ENCODE results near the gene GGCX.
"Not testable (repeated sequence)": the region's sequence is repeated elsewhere in the genome, so short reads cannot be mapped to it uniquely, and the experiment has no call there.

GGCX gene

DNA sequence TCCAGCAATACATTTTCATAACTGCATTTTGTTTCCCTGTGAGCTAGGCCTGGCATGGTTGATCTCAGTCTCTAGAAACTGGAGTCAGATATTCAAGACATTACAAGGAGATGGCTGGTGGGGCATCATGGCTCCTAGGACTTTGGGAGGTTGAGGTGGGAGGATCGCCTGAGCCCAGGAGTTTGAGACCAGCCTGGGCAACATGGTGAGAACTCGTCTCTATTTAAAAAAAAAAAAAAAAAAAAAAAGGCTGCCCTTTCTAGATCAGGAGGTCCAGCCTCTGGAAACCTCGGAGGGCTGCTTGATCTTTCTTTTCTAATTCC lies 15.7 kb upstream of the GGCX start:
- no peak for DNase-seq (ENCODE audit: extremely low read depth in 1 of 2, low read depth in 1 of 2)

DNA sequence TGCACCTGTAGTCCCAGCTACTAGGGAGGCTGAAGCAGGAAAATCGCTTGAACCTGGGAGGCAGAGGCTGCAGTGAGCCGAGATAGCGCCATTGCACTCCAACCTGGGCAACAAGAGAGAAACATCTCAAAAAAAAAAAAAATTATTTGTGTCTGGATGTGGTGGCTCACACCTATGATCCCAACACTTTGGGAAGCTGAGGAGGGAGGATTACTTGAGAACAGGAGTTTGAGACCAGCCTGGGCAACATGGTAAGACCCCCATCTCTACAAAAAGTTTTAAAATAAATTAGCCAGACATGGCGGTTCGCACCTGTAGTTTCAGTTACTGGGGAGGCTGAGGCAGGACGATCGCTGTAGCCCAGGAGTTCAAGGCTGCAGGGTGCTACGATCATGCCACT lies 14.4 kb upstream of the GGCX start:
- DNase-seq (ENCODE audit: extremely low read depth in 1 of 2, low read depth in 1 of 2), result no peak

DNA sequence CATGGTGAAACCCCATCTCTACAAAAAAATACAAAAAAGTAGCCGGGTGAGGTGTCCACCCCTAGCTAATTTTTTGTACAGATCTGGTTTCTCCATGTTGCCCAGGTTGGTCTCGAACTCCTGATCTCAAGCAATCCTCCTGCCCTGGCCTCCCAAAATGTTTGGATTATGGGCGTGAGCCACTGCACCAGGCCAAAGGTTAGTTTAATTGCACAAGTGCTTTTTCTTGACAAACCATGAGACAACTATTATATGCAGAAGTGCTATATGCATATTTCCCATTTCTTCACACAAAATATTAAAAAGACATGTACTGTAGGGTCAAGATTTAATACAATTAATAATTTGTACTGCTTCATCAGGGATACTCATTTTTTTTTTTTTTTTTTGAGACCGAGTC lies 5.0 kb upstream of the GGCX start:
- no peak for DNase-seq (ENCODE audit: extremely low read depth in 1 of 2, low read depth in 1 of 2)

DNA sequence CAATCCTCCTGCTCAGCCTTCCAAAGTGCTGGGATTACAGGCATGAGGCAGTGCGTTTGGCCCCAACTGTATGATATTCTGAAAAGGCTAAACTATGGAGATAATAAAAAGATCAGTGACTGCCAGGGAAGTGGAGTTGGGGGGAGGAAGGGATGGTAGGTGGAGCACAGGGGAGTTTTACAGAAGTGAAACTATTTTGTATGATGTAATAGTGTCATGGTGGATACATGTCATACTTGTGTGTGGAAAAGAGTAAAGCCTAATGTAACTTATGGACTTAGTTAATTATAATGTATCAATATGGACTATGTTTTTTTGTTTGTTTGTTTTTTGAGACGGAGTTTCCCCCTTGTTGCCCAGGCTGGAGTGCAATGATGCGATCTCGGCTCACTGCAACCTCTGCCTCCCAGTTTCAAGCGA lies 2.9 kb upstream of the GGCX start:
- DNase-seq (ENCODE audit: extremely low read depth in 1 of 2, low read depth in 1 of 2), result no peak

DNA sequence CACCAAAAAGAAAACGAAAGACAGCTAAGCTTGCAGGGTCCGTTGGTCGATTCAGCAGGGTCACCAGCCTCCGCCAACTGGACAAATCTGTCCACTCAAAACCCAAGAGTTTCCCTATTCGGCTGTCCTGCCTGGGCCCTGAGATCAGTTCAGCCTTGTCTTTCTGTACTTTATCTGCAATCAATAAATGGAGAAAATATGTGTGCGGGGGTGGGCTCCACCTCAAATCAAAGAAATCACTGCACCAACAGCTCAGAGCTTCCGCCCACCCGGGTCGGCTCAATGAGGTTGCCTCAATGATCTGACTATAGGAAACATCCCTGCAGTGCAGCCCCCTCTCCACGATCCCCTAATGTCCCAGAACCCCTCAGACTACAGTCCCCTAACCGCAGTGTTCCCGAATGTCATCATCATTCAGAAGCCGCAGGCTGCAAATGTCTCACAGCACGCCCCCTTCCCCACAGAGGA lies 447 bp downstream of the GGCX start:
- DNase-seq (ENCODE audit: extremely low read depth in 1 of 2, low read depth in 1 of 2), result no peak

GRCh38 chr2:85560403-85560726 lies 928 bp downstream of the GGCX start:
- DNase-seq (ENCODE audit: extremely low read depth in 1 of 2, low read depth in 1 of 2), result not testable (repeated sequence)

GRCh38 chr2:85558160-85558559 lies 3.1 kb downstream of the GGCX start:
- no peak for DNase-seq (ENCODE audit: extremely low read depth in 1 of 2, low read depth in 1 of 2)

DNA sequence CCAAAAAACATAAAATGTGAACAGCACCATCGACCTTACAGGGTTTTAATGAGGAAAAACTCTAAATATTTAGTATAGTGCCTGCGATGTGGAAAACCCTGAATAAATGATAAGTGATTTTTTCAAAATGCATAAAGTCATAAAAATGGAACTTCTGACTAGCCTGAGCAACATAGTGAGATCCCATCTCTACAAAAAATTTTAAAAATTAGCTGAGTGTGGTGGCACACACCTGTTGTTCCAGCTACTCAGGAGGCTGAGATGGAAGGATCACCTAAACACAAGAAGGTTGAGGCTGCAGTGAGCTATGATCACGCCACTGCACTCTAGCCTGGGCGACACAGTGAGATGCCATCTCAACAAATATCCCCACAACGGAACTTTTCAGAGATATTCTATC lies 4.2 kb downstream of the GGCX start:
- no peak for DNase-seq (ENCODE audit: extremely low read depth in 1 of 2, low read depth in 1 of 2)

GRCh38 chr2:85554980-85555612 lies 6.2 kb downstream of the GGCX start:
- no peak for DNase-seq (ENCODE audit: extremely low read depth in 1 of 2, low read depth in 1 of 2)

DNA sequence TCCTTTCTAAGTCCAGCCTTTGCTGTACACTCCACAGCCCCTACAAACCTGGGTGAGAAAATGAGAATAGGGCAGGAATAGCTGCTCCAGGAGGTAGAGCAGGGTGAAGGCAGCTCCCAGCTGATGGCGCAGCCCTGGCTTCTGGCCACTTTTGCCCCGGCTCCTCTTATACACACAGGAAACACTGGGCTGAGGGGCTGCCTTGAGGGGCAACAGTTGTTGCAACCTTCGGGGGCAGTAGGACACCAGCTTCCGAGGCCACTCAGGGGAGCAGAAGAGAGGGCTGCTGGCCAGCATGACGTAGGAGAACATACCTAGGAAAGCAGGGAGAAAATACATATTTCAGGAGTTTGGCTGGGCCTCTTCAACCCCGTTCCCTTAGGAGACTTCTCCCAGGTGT lies 8.1 kb downstream of the GGCX start:
- no peak for DNase-seq (ENCODE audit: extremely low read depth in 1 of 2, low read depth in 1 of 2)

DNA sequence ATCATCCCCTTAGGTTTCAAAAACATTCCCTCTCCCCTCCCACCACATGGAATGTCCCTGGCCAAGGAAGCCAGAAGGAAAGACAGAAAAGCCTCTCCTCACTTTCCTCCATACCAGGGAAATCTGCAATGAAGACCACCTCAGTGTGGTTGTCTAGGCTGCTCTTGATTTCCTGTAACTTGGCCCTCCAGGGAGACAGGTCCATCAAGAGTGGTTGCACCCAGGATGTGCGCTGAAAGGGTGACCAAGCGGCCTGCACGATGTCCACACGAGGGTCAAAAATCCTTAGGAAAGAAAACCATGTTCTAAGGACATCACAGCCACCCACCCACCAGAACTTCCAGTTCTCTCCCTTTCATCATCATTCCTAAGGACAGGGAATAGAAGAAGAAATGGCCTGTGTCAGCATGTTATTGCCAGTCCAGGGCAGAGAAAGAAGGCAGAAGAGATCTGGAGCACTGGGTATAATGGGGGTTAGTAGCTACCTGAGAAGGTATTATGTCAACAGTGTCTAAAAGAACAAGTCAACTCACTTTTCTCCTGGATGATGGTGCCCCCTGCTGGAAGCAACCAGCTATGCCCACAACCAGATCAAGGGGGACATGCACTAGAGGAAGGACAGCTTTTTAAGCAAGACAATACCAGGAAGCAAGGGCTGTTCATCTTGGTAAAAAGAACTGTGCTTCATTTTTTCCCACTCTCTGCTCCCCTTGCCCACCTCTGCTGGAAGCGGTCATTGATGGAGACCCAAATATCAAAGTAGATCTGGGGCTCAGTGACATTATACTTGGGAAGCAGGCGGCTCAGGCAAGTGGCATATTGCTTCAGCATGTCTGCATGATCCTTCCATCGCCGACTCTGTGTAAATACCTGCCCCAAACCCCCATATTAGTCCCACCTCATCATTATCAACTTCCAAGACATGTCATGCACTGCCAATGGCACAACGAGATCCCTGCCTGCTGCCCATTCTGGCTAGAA lies 9.3 kb downstream of the GGCX start:
- peak; percentile 79 to 81 for DNase-seq (ENCODE audit: extremely low read depth in 1 of 2, low read depth in 1 of 2)

- DNase-seq (ENCODE audit: extremely low read depth in 1 of 2, low read depth in 1 of 2), result no peak
Observed at GRCh38 chr2:85550486-85550885, 10.8 kb downstream of the GGCX start.

DNA sequence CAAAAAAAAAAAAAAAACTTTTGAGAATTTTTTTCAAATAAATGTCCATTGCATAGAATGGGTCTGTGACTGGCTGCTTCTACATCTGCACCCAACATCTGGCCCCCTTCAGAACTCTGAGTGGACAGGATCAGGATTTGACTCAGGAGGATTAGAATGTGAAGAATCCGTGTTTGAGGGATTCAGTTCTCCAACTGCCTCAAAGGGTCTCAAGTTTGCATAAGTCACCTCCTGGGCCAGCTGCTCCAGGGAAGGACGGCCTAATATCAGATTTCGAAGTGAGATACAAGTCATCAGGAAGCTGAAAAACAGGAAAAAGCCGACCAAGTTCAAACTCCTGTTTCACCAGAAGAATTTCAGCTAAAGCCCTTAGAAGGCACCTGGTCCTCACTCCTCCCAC lies 11.5 kb downstream of the GGCX start:
- no peak for DNase-seq (ENCODE audit: extremely low read depth in 1 of 2, low read depth in 1 of 2)

DNA sequence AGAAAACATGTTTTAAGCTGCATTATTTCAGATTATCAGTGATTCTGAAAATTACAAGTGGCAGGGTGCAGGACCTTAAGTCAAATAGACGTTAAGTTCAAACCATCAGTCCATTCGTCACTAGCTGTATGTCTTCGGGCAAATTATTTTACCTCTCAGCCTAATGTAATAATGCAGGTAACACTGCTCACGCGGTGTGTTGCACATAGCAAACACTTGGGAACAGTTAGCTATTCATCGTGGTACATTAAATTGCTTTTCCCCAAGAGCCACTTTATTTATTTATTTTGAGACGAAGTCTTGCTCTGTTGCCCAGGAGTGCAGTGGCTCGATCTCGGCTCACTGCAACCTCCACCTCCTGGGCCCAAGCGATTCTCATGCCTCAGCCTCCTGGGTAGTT lies 12.2 kb downstream of the GGCX start:
- no peak for DNase-seq (ENCODE audit: extremely low read depth in 1 of 2, low read depth in 1 of 2)

DNA sequence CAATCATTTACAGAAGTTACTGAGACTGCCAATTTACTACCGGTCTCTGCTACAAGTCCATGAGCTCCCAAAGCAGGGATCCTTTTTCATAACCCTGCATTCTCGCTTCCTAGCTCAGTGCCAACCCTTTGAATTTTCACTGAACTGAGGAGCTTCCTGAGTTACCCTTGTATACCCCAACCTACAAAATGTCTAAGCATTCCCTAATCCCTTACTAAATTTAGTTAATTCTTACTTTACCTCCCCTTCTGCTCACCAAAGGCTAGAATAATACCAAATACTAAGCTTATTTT lies 12.7 kb downstream of the GGCX start:
- no peak for DNase-seq (ENCODE audit: extremely low read depth in 1 of 2, low read depth in 1 of 2)

GRCh38 chr2:85547859-85548607 lies 13.3 kb downstream of the GGCX start:
- DNase-seq (ENCODE audit: extremely low read depth in 1 of 2, low read depth in 1 of 2), result no peak

DNA sequence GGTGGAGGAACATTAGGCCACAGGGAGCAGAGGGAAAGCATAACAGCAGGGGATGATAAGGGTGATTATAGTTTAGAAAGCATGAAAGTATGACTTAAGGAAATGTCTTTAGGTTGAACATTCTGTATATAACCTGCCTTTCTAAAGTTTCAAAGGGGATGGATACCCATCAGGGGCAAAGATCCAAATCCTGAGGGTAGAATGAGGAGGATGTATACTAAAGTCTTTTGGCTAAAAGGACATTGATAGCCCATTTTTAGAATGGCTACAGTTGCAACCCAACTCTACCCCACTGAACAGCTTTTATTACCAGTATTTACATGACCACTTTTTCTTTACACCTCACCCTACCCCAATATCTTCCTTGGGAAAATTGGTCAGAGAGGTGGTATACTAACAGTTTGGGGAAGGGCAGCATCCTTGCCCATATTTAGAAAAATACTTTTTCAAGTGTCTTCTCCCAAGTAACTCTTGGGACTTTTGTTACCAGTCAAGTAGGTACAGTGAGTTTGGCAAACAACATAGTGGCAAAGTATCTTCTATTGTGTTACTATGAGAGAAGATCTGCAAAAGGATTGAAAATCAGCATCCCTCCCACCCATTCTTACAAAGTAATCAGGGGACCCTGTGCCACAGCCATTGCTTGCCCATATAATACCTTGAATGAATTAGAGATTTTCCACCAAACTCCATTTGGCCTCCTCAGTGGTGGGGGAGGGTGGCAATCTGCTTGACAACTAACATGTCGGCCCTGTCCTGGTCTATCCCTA lies 14.0 kb downstream of the GGCX start:
- no peak for DNase-seq (ENCODE audit: extremely low read depth in 1 of 2, low read depth in 1 of 2)

DNA sequence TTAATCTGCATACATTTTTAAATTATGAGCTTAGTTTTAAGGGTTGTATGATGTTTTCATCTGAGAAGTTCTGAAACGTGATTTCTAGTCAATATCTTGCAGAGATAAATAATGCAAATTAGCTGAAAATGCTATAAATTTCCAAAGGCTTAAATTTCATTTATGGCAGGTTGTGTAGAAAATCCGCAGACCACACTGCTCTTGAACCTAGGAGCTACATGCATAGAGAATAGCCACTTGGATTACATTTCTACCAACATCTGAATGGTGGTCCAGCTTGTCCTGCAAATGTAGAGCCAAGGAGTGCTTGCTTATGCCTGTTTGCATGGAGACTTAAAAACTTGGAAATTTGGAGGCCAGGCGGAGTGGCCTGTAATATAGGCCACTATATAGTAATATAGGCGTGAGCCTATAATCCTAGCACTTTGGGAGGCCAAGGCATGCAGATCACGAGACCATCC lies 15.5 kb downstream of the GGCX start:
- DNase-seq (ENCODE audit: extremely low read depth in 1 of 2, low read depth in 1 of 2), result no peak

DNA sequence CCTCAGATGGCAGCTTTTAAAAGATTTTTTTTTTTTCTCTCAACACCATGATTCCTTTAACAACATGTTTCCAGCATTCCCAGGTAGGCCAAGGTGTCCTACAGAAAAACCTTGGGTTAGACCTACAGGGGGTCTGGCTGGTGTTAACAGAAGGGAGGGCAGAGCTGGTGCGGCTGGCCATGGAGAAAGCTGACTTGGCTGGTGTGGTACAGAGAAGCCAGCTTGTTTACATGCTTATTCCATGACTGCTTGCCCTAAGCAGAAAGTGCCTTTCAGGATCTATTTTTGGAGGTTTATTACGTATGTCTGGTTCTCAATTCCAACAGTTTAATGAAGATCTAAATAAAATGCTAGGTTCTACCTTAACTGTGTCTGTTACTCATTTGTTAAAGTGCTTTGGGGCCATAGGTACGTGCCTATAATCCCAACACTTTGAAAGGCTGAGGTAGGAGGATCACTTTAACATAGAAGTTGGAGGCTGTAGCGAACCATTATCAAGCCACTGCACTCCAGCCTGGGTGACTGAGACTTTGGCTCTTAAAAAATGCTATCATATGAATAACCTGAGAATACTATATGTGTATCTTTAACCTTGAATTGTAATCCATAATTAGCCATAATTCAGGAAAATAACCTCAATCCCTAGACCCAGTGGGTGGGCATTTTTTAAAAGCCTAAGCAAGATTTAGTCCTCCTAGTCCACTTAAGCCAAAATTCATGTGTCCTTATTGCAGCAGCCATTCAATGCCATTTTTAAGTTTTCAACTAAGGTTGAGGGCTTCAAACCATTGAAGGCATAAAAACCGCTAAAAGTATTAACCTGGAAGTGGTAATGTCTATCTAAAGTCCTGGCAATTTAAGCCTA lies 16.1 kb downstream of the GGCX start:
- not testable (repeated sequence) for DNase-seq (ENCODE audit: extremely low read depth in 1 of 2, low read depth in 1 of 2)

DNA sequence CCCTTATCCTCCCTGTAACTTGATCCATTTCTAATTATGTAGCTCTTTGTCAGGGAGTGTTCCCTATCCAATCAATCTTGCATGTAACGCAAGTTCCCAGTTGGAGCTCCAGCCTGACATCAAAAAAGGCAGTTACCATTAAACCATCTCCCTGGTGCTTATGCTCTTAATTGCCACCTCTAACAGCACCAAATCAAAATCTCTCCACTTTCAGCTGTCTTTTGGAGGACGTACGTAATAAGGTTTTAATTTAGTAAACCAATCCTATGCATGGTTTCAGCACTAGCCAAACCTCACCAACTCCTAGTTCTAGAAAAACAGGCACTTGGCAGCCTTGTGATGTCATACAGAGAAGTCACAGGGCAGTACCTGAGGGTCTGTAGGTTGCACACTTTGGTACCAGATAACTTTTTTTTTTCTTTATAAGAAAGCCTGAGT lies 17.0 kb downstream of the GGCX start:
- DNase-seq (ENCODE audit: extremely low read depth in 1 of 2, low read depth in 1 of 2), result not testable (repeated sequence)
